ENCODE measurements around the gene ZNF439. TPM values are rescaled to one million over a fixed set of nuclear protein-coding genes. Genes with fewer than 3 reads are reported as not detected.
"Not testable (repeated sequence)": the region's sequence is repeated elsewhere in the genome, so short reads cannot be mapped to it uniquely, and the experiment has no call there.

ZNF439 gene
- total RNA-seq, 1 experiment from 2014 or later = 6.2 TPM

- no peaks in the 10 kb centered on the region for H3K4me1 ChIP-seq (ENCODE audit: insufficient read depth, low read length)
- peaks cover 82% of the 10 kb centered on the region for H3K36me3 ChIP-seq (ENCODE audit: low read depth, low read length)
- no peak overlapping the region for H2AFZ ChIP-seq (ENCODE audit: low read length)
- TF ChIP-seq EZH2phosphoT487 (IDR thresholded peaks at IDR 0.05; ENCODE audit: borderline replicate concordance, low read length) (no peak), CTCF (conservative IDR thresholded peaks at IDR 0.05; ENCODE audit: low read depth, low read length) (no peak), EZH2 (IDR thresholded peaks at IDR 0.05; ENCODE audit: low read length, unreplicated experiment) (no peak)
- no peaks in the 10 kb centered on the region for H3F3A ChIP-seq (ENCODE audit: low read length, unreplicated experiment)
- H3K27me3 ChIP-seq (ENCODE audit: low read length) = no peaks in the 10 kb centered on the region
- no TSS peak for BruUV-seq (replicated peaks)
- peaks cover 73% of the 10 kb centered on the region for H3K9me3 ChIP-seq (ENCODE audit: low read length)
- ChIA-PET CTCF (no interaction called here), POLR2A (ENCODE audit: unreplicated experiment) (no interaction called here)
- ATAC-seq (no peak), DNase-seq (no peak)
- intact Hi-C loops (cut with micrococcal nuclease) = no loop called here
- no peak overlapping the region for H3K27ac ChIP-seq (ENCODE audit: low read length)
- no peak overlapping the region for H3K4me2 ChIP-seq (ENCODE audit: low read length)
- no peaks in the 10 kb centered on the region for H3K9me2 ChIP-seq (replicated peaks; ENCODE audit: low read length)
- no peaks in the 10 kb centered on the region for H4K20me1 ChIP-seq (ENCODE audit: low read length)
- no peak overlapping the region for H3K9ac ChIP-seq (ENCODE audit: low read length)
- peak overlapping the region; percentile 12; the same call in 1 of the 2 replicates for H3K4me3 ChIP-seq (ENCODE audit: low read length)
- 0 out of 2 replicates have a peak, but pooled peaks cover 6% of the 10 kb centered on the region for H3K79me2 ChIP-seq (ENCODE audit: low read length)
Measured at GRCh38 chr19:11832253-11832912, 16.1 kb upstream of the ZNF439 start.

- TF ChIP-seq EZH2phosphoT487 (IDR thresholded peaks at IDR 0.05; ENCODE audit: borderline replicate concordance, low read length) (no peak), CTCF (conservative IDR thresholded peaks at IDR 0.05; ENCODE audit: low read depth, low read length) (no peak), EZH2 (IDR thresholded peaks at IDR 0.05; ENCODE audit: low read length, unreplicated experiment) (no peak)
- Histone ChIP-seq H3K79me2 (ENCODE audit: low read length) (no peaks in the 10 kb centered on the region), H2AFZ (ENCODE audit: low read length) (no peak overlapping the region), H3K9ac (ENCODE audit: low read length) (no peak overlapping the region), H3K27ac (ENCODE audit: low read length) (no peak overlapping the region), H3K4me1 (ENCODE audit: insufficient read depth, low read length) (no peaks in the 10 kb centered on the region), H3K9me2 (replicated peaks; ENCODE audit: low read length) (no peaks in the 10 kb centered on the region), H4K20me1 (ENCODE audit: low read length) (no peaks in the 10 kb centered on the region), H3K4me2 (ENCODE audit: low read length) (no peak overlapping the region), H3K36me3 (ENCODE audit: low read depth, low read length) (peaks cover 70% of the 10 kb centered on the region), H3K9me3 (ENCODE audit: low read length) (peaks cover 70% of the 10 kb centered on the region), H3K4me3 (ENCODE audit: low read length) (no peak overlapping the region), H3F3A (ENCODE audit: low read length, unreplicated experiment) (no peaks in the 10 kb centered on the region), H3K27me3 (ENCODE audit: low read length) (no peaks in the 10 kb centered on the region)
- no peak for ATAC-seq
- no peak for DNase-seq
- no TSS peak for BruUV-seq (replicated peaks)
- POLR2A ChIA-PET (ENCODE audit: unreplicated experiment) = no interaction called here
- CTCF ChIA-PET = no interaction called here
- intact Hi-C loops (cut with micrococcal nuclease) = no loop called here
Measured at GRCh38 chr19:11833541-11833940, 15.0 kb upstream of the ZNF439 start.

- H2AFZ ChIP-seq (ENCODE audit: low read length); POLR2A ChIA-PET (ENCODE audit: unreplicated experiment); H3F3A ChIP-seq (ENCODE audit: low read length, unreplicated experiment); BruUV-seq (replicated peaks); H3K27me3 ChIP-seq (ENCODE audit: low read length); H3K4me3 ChIP-seq (ENCODE audit: low read length); H3K79me2 ChIP-seq (ENCODE audit: low read length); CTCF ChIA-PET; H3K9ac ChIP-seq (ENCODE audit: low read length); H4K20me1 ChIP-seq (ENCODE audit: low read length); H3K4me1 ChIP-seq (ENCODE audit: insufficient read depth, low read length); H3K9me2 ChIP-seq (replicated peaks; ENCODE audit: low read length); H3K27ac ChIP-seq (ENCODE audit: low read length); H3K4me2 ChIP-seq (ENCODE audit: low read length); intact Hi-C loops (cut with micrococcal nuclease): not testable (repeated sequence)
- DNase-seq (peak; percentile 43), ATAC-seq (peak; percentile 43)
- H3K36me3 ChIP-seq (ENCODE audit: low read depth, low read length) = peaks cover 50% of the 10 kb centered on the region
- peaks cover 57% of the 10 kb centered on the region for H3K9me3 ChIP-seq (ENCODE audit: low read length)
Measured at GRCh38 chr19:11835626-11836066, 12.9 kb upstream of the ZNF439 start.
